Karpas-422 (cell line): Measurements from ENCODE around the gene TMEM144. TPM values are rescaled to one million over a fixed set of nuclear protein-coding genes. Genes with fewer than 3 reads are reported as not detected.

Experiments used
- DNase-seq: peaks from one replicate; pipeline ENCODE4 v3.0.0-alpha.2; 2015
- H2AFZ ChIP-seq: fragments of 200-600 bp; sonication (generic); 2 replicates; pipeline ENCODE4 v1.6.1; 2014; ENCODE audit warnings: antibody characterized with exemption, low read length, mixed read lengths
- H3K27ac ChIP-seq: fragments of 200-600 bp; sonication (generic); 2 replicates; pipeline ENCODE4 v1.5.1; 2014; ENCODE audit warnings: mild to moderate bottlenecking, low read length, moderate library complexity
- H3K27me3 ChIP-seq: fragments of 200-600 bp; sonication (generic); 2 replicates; pipeline ENCODE4 v1.6.1; 2014; ENCODE audit warnings: low read length, mixed read lengths
- H3K36me3 ChIP-seq: fragments of 200-600 bp; sonication (generic); 2 replicates; pipeline ENCODE4 v1.6.1; 2014; ENCODE audit warnings: low read length, mixed read lengths; ENCODE audit not compliant: insufficient read depth
- H3K4me1 ChIP-seq: fragments of 200-600 bp; sonication (generic); 2 replicates; pipeline ENCODE4 v1.6.1; 2014; ENCODE audit warnings: mild to moderate bottlenecking, low read length, mixed read lengths
- H3K4me2 ChIP-seq: fragments of 200-600 bp; sonication (generic); 2 replicates; pipeline ENCODE4 v1.6.1; 2014; ENCODE audit warnings: low read length, low read depth, mild to moderate bottlenecking; ENCODE audit not compliant: poor library complexity, severe bottlenecking
- H3K4me3 ChIP-seq: fragments of 200-600 bp; sonication (generic); 2 replicates; pipeline ENCODE4 v1.5.1; 2014; ENCODE audit warnings: mild to moderate bottlenecking, antibody characterized with exemption, low read length, mixed read lengths
- H3K79me2 ChIP-seq: fragments of 200-600 bp; sonication (generic); 2 replicates; pipeline ENCODE4 v1.6.1; 2014; ENCODE audit warnings: mild to moderate bottlenecking, low read length, mixed read lengths
- H3K9ac ChIP-seq: fragments of 200-600 bp; sonication (generic); 2 replicates; pipeline ENCODE4 v1.6.0; 2014; ENCODE audit warnings: low read length
- H3K9me2 ChIP-seq: fragments of 200-600 bp; sonication (generic), shearing (Covaris generic); replicated peaks from 2 replicates; pipeline ENCODE4 v1.6.0; 2014; ENCODE audit warnings: mild to moderate bottlenecking, low read length, moderate library complexity; ENCODE audit not compliant: insufficient read depth
- H3K9me3 ChIP-seq: fragments of 300-700, 200-600 bp; sonication (generic); 2 replicates; pipeline ENCODE4 v1.6.1; 2014; ENCODE audit warnings: low read length, mixed read lengths
- H4K20me1 ChIP-seq: fragments of 200-600 bp; sonication (generic); 2 replicates; pipeline ENCODE4 v1.6.1; 2014; ENCODE audit warnings: mild to moderate bottlenecking, antibody characterized with exemption, low read length, low read depth; ENCODE audit not compliant: insufficient read depth
- total RNA-seq: library from RNA; depleted of rRNA; stranded (reverse); fragments of >200 nt; shearing (Covaris generic); gene quantifications from 2 replicates; pipeline ENCODE4 v1.2.3, GENCODE V29; 2014; ENCODE audit warnings: low replicate concordance

TMEM144 gene
- total RNA-seq, 1 experiment from 2014 or later = not detected

- Histone ChIP-seq H4K20me1 (no peaks in the 10 kb centered on the region), H3K4me1 (no peaks in the 10 kb centered on the region), H3K4me3 (no peak overlapping the region), H3K27ac (no peak overlapping the region), H3K9ac (no peak overlapping the region), H3K79me2 (no peaks in the 10 kb centered on the region), H3K9me3 (no peaks in the 10 kb centered on the region), H3K27me3 (no peaks in the 10 kb centered on the region), H2AFZ (no peak overlapping the region), H3K9me2 (no peaks in the 10 kb centered on the region), H3K4me2 (no peak overlapping the region), H3K36me3 (no peaks in the 10 kb centered on the region)
- DNase-seq = no peak
These were observed 13.0 kb upstream of the TMEM144 start for GRCh38 chr4:158197194-158197776.

DNA sequence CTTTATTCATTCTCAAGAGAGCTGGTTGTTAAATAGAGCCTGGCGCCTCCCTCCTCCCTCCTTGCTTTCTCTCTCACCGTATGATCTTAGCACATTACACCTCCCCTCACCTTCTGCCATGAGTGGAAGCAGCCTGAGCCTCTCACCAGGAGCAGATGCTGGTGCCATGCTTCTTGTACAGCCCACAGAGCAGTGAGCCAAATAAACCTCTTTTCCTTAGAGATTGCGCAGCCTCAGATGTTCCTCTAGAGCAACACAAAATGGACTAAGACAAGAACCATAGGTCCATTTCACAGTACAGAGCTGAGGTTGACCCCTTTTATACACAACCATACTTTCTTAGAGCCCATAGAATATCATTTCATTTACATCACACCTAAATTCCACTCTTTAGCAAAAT, 10.1 kb upstream of the TMEM144 start:
- Histone ChIP-seq H3K4me1 (no peaks in the 10 kb centered on the region), H2AFZ (no peak overlapping the region), H3K79me2 (no peaks in the 10 kb centered on the region), H3K4me3 (no peak overlapping the region), H3K9me3 (no peaks in the 10 kb centered on the region), H3K9me2 (no peaks in the 10 kb centered on the region), H3K36me3 (no peaks in the 10 kb centered on the region), H3K4me2 (no peak overlapping the region), H3K27me3 (no peaks in the 10 kb centered on the region), H3K9ac (no peak overlapping the region), H4K20me1 (no peaks in the 10 kb centered on the region), H3K27ac (no peak overlapping the region)
- no peak for DNase-seq

GRCh38 chr4:158201322-158201721, 9.0 kb upstream of the TMEM144 start:
- Histone ChIP-seq H4K20me1 (no peaks in the 10 kb centered on the region), H3K4me1 (no peaks in the 10 kb centered on the region), H3K27me3 (no peaks in the 10 kb centered on the region), H3K4me3 (no peak overlapping the region), H3K9me2 (no peaks in the 10 kb centered on the region; the same call in 1 of the 2 replicates), H3K9me3 (no peaks in the 10 kb centered on the region), H2AFZ (no peak overlapping the region), H3K4me2 (no peak overlapping the region), H3K79me2 (no peaks in the 10 kb centered on the region), H3K27ac (no peak overlapping the region), H3K36me3 (no peaks in the 10 kb centered on the region), H3K9ac (no peak overlapping the region)
- no peak for DNase-seq

DNA sequence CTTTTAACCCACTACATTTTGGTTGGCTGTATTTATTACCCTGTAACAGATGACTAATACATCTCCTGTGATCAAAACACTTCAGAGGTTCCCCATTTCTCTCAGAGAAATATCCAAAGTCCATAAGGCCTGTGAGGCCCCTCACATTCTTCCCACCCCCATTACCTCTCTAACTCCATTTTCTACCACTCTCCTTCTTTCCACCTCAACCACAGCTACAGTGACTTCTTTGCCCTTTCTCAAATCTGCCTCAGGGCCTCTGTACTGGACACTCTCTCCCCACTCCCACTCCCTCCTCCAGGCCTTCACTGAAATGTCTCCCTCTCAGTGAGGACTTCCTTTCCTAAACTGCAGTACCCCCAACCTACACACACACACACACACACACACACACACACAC, 8.4 kb upstream of the TMEM144 start:
- no peaks in the 10 kb centered on the region; the same call in 1 of the 2 replicates for H3K9me2 ChIP-seq
- H3K36me3 ChIP-seq = no peaks in the 10 kb centered on the region
- no peak overlapping the region for H3K9ac ChIP-seq

GRCh38 chr4:158202481-158202880, 7.8 kb upstream of the TMEM144 start:
- Histone ChIP-seq H3K27me3 (no peaks in the 10 kb centered on the region), H3K4me1 (no peaks in the 10 kb centered on the region), H3K79me2 (no peaks in the 10 kb centered on the region), H3K9ac (no peak overlapping the region), H3K9me3 (no peaks in the 10 kb centered on the region), H4K20me1 (no peaks in the 10 kb centered on the region), H3K4me2 (no peak overlapping the region), H2AFZ (no peak overlapping the region), H3K9me2 (no peaks in the 10 kb centered on the region; the same call in 1 of the 2 replicates), H3K4me3 (no peak overlapping the region), H3K36me3 (no peaks in the 10 kb centered on the region), H3K27ac (no peak overlapping the region)
- DNase-seq = no peak

More for the DNA sequence above, 8.4 kb upstream of the TMEM144 start:
- Histone ChIP-seq H3K4me2 (no peak overlapping the region), H2AFZ (no peak overlapping the region), H3K4me1 (no peaks in the 10 kb centered on the region), H3K27ac (no peak overlapping the region), H3K4me3 (no peak overlapping the region), H3K79me2 (no peaks in the 10 kb centered on the region), H3K9me3 (no peaks in the 10 kb centered on the region), H3K27me3 (no peaks in the 10 kb centered on the region), H4K20me1 (no peaks in the 10 kb centered on the region)
- no peak for DNase-seq

- Histone ChIP-seq H3K4me1 (no peaks in the 10 kb centered on the region), H3K9me3 (no peaks in the 10 kb centered on the region), H3K36me3 (no peaks in the 10 kb centered on the region), H3K79me2 (no peaks in the 10 kb centered on the region), H2AFZ (no peak overlapping the region), H3K9ac (no peak overlapping the region), H3K4me2 (no peak overlapping the region), H3K27ac (no peak overlapping the region), H3K27me3 (no peaks in the 10 kb centered on the region), H3K4me3 (no peak overlapping the region), H4K20me1 (no peaks in the 10 kb centered on the region), H3K9me2 (no peaks in the 10 kb centered on the region; the same call in 1 of the 2 replicates)
- DNase-seq = no peak
These were observed 6.8 kb upstream of the TMEM144 start for GRCh38 chr4:158203436-158203835.

- H3K4me1 ChIP-seq = no peaks in the 10 kb centered on the region
- H3K27me3 ChIP-seq = no peaks in the 10 kb centered on the region
- H3K79me2 ChIP-seq = no peaks in the 10 kb centered on the region
- H2AFZ ChIP-seq = no peak overlapping the region
- H3K4me3 ChIP-seq = no peak overlapping the region
- no peak overlapping the region for H3K4me2 ChIP-seq
- no peaks in the 10 kb centered on the region; the same call in 1 of the 2 replicates for H3K9me2 ChIP-seq
- no peaks in the 10 kb centered on the region for H4K20me1 ChIP-seq
- H3K27ac ChIP-seq = no peak overlapping the region
- H3K9ac ChIP-seq = no peak overlapping the region
- DNase-seq = no peak
- H3K36me3 ChIP-seq = no peaks in the 10 kb centered on the region
- H3K9me3 ChIP-seq = no peaks in the 10 kb centered on the region
These were observed 6.4 kb upstream of the TMEM144 start for GRCh38 chr4:158203929-158204328.

DNA sequence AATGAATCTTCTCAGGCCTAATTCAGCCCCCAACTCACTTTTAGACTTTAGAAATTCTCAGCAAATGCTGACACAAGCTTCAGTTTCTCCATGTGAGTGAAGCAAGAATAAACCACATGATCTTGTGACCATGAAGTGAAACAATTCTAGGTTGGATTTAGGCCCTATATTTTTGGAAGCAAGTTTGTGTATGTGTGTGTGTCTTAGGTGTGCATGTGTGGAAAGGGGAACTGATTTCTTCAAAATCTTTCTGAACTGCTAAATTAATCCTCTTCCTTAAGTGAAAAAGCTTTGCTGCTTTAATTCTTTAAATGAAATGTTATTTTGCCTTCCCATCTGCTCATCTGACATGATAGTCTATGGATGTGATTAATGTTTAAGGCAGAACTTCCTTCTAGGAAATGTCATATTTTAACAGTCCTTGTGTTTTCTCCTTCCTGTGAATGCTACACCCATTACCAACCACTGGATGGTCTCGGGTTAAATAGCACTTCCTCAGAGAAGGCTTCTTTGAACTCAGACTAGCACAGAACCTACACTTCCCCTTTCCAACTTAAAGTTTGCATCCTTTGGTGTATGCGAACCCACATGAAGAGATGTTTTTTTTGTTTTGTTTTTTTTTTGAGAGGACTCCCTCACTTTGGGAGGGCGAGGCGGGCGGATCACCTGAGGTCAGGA, 1.2 kb upstream of the TMEM144 start:
- Histone ChIP-seq H3K9me2 (no peaks in the 10 kb centered on the region; the same call in 1 of the 2 replicates), H3K36me3 (no peaks in the 10 kb centered on the region), H2AFZ (no peak overlapping the region), H3K9ac (no peak overlapping the region), H3K27me3 (no peaks in the 10 kb centered on the region), H3K4me3 (no peak overlapping the region), H3K4me2 (no peak overlapping the region), H3K9me3 (no peaks in the 10 kb centered on the region), H3K4me1 (no peaks in the 10 kb centered on the region), H4K20me1 (no peaks in the 10 kb centered on the region), H3K79me2 (no peaks in the 10 kb centered on the region), H3K27ac (no peak overlapping the region)
- no peak for DNase-seq
